ENCODE results near the gene ELP2. TPM values are rescaled to one million over a fixed set of nuclear protein-coding genes. Genes with fewer than 3 reads are reported as not detected.

The ELP2 gene, protein sequence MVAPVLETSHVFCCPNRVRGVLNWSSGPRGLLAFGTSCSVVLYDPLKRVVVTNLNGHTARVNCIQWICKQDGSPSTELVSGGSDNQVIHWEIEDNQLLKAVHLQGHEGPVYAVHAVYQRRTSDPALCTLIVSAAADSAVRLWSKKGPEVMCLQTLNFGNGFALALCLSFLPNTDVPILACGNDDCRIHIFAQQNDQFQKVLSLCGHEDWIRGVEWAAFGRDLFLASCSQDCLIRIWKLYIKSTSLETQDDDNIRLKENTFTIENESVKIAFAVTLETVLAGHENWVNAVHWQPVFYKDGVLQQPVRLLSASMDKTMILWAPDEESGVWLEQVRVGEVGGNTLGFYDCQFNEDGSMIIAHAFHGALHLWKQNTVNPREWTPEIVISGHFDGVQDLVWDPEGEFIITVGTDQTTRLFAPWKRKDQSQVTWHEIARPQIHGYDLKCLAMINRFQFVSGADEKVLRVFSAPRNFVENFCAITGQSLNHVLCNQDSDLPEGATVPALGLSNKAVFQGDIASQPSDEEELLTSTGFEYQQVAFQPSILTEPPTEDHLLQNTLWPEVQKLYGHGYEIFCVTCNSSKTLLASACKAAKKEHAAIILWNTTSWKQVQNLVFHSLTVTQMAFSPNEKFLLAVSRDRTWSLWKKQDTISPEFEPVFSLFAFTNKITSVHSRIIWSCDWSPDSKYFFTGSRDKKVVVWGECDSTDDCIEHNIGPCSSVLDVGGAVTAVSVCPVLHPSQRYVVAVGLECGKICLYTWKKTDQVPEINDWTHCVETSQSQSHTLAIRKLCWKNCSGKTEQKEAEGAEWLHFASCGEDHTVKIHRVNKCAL
- total RNA-seq (2022; extraction: Qiagen RNA extraction; ENCODE audit: low read depth) = 32.7 to 38.5 TPM (median 36.1 TPM) in 5 replicates

DNA sequence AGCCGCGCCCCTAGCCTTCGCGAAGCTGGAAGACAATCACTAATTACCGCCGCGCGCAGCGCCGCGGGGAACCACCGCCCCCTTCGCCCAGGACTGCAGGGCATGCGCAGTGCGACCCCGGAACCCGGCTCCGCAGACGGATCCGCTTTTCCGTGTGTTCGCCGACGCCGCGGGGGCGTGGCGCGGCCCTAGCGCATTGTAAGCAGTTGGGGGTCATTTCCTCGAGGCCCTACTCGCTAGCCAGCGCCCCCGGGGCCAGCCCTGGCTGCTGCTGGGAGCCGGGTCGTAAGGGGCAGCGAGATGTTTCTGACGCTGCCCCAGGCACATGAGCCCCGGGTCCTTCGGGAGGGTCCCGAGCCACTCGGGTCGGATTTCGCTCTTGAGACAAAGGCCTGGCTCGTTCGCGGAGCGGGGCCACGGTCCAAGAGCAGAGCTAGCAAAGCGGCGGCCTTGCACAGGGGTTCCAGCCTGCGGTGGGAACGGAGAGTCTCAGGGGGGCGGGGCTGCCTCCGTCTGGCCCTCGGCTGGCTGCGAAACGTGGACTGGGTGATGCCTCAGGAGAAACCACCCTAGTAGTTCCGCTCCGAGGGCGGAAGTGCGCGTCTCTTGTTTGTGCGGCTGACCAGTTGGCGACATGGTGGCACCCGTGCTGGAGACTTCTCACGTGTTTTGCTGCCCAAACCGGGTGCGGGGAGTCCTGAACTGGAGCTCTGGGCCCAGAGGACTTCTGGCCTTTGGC is at the start of gene ELP2, which contains the start of gene SLC39A6:
TSS of gene ELP2 (plus strand) at position 600 of the 739 bp plus-strand sequence. CDS start at position 635, 35 bp downstream.
TSS of gene SLC39A6 (minus strand) at position 41 of the 739 bp plus-strand sequence. CDS start 2,333 bp downstream, outside the sequence.

DNA sequence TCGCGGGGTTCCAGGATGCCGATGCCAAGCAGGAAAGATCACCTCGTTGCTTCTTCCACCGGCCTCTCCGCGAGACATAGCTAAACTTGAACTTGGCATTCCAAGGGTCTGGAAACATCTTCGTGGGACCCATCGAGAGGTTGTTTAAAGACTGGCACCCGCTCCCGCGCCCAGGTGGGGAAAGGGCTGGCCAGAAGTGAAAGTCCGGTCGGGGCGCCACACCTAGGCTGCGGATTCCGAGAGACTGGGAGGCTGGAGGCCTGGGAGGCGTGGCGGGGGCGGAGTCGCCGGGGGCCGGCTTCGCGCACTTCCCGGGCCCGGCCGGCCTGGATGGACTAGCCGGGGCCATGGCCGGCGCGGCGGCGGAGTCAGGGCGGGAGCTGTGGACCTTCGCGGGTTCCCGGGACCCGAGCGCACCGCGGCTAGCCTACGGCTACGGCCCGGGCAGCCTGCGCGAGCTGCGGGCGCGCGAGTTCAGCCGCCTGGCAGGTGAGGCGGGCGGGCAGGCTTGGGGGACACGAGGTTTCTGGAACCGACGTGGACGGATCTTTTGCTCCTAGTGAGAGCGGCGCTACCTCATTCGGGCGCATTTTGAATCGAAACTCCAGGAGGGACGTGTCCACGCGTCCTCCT is 57.6 kb downstream of the ELP2 start, which contains the start of gene MOCOS:
TSS of gene MOCOS (plus strand) at position 305 of the 633 bp plus-strand sequence. CDS start at position 348, 43 bp downstream.

Other genes with a start within 250 kb of the ELP2 start
- gene RPRD1A, start 62.3 kb upstream of the ELP2 start, total RNA-seq (2022; extraction: Qiagen RNA extraction; ENCODE audit: low read depth) = 17.4 to 24.2 TPM (median 22.3 TPM) in 5 replicates
- 36.6 to 50.4 TPM (median 50.3 TPM) in 5 replicates for gene SLC39A6, start 559 bp upstream of the ELP2 start, total RNA-seq (2022; extraction: Qiagen RNA extraction; ENCODE audit: low read depth)
- gene MOCOS, start 57.6 kb downstream of the ELP2 start, total RNA-seq (2022; extraction: Qiagen RNA extraction; ENCODE audit: low read depth) = 2.8 to 4.6 TPM (median 4.4 TPM) in 5 replicates
- 2.6 to 3.9 TPM (median 3.3 TPM) in 5 replicates for gene FHOD3, start 167.8 kb downstream of the ELP2 start, total RNA-seq (2022; extraction: Qiagen RNA extraction; ENCODE audit: low read depth)